ENCODE results near the gene KANK2.
A peak's percentile ranks its signal among the peaks of the same experiment; 100 is the strongest.
"Not testable (repeated sequence)": the region's sequence is repeated elsewhere in the genome, so short reads cannot be mapped to it uniquely, and the experiment has no call there.

The KANK2 gene

GRCh38 chr19:11140023-11140538, 57.3 kb downstream of the KANK2 start:
- not testable (repeated sequence) for DNase-seq (ENCODE audit: low read depth)

- DNase-seq (ENCODE audit: low read depth), result peak; percentile 81
Measured at GRCh38 chr19:11138601-11139300, 58.6 kb downstream of the KANK2 start.

- DNase-seq (ENCODE audit: low read depth), result peak; percentile 90
Measured at GRCh38 chr19:11137542-11138384, 59.6 kb downstream of the KANK2 start.

- no peak for DNase-seq (ENCODE audit: low read depth)
Measured at GRCh38 chr19:11136400-11137101, 60.8 kb downstream of the KANK2 start.

- no peak for DNase-seq (ENCODE audit: low read depth)
Measured at GRCh38 chr19:11131471-11131870, 65.9 kb downstream of the KANK2 start.

GRCh38 chr19:11130824-11131455, 66.4 kb downstream of the KANK2 start:
- DNase-seq (ENCODE audit: low read depth), result peak; percentile 37

- DNase-seq (ENCODE audit: low read depth), result no peak
Measured at GRCh38 chr19:11127905-11128304, 69.4 kb downstream of the KANK2 start.

- DNase-seq (ENCODE audit: low read depth), result peak; percentile 46
Measured at GRCh38 chr19:11125994-11126685, 71.2 kb downstream of the KANK2 start.

- DNase-seq (ENCODE audit: low read depth), result not testable (repeated sequence)
Measured at GRCh38 chr19:11124157-11124556, 73.2 kb downstream of the KANK2 start.

GRCh38 chr19:11123114-11123513, 74.2 kb downstream of the KANK2 start:
- DNase-seq (ENCODE audit: low read depth), result no peak

- DNase-seq (ENCODE audit: low read depth), result not testable (repeated sequence)
Measured at GRCh38 chr19:11121963-11122362, 75.4 kb downstream of the KANK2 start.

- no peak for DNase-seq (ENCODE audit: low read depth)
Measured at GRCh38 chr19:11116507-11116906, 80.8 kb downstream of the KANK2 start.

- no peak for DNase-seq (ENCODE audit: low read depth)
Measured at GRCh38 chr19:11115895-11116446, 81.4 kb downstream of the KANK2 start.

- DNase-seq (ENCODE audit: low read depth), result no peak
Measured at GRCh38 chr19:11115042-11115441, 82.3 kb downstream of the KANK2 start.
